Measurements from ENCODE around the gene EHBP1L1. TPM values are rescaled to one million over a fixed set of nuclear protein-coding genes. Genes with fewer than 3 reads are reported as not detected.

Gene EHBP1L1
- total and polyA plus RNA-seq, 8 donors = 28.5 to 133 (median 36.0) TPM

DNA sequence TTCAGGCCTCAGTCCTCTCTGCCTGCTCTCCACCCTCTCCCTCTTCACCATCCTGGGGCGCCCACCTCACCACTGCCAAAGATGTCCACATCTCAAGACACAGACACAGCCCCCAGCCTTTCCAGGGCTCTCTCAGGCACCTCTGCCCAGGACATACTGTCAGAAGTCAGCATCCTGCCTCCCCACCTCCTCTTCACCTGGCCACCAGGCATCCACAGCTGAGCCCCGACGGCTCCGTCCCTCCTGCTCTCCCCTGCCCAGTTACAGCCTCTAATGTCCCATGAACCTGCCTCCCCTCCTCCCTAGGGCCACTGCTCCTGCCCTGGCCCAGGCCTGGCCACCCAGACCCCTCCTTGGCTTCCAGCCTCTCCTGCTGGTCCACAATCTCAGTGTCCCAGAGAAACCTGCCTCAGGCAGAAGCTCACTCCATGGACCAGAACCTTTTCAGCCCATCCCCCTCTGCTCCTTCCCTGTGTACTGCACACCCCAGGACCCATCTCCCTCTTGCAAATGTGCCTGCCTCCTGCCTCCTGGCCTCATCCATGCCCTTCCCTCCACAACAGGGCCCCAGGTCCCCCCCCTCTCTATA lies 20.9 kb upstream of the EHBP1L1 start:
- peak overlapping the region in 1 of 2 donors; percentile 13 for H3K27ac ChIP-seq
- no peak for ATAC-seq
- H3K4me1 ChIP-seq = peaks cover 25 to 86% of the 10 kb centered on the region in 2 donors
- TF ChIP-seq, protein P1, sequence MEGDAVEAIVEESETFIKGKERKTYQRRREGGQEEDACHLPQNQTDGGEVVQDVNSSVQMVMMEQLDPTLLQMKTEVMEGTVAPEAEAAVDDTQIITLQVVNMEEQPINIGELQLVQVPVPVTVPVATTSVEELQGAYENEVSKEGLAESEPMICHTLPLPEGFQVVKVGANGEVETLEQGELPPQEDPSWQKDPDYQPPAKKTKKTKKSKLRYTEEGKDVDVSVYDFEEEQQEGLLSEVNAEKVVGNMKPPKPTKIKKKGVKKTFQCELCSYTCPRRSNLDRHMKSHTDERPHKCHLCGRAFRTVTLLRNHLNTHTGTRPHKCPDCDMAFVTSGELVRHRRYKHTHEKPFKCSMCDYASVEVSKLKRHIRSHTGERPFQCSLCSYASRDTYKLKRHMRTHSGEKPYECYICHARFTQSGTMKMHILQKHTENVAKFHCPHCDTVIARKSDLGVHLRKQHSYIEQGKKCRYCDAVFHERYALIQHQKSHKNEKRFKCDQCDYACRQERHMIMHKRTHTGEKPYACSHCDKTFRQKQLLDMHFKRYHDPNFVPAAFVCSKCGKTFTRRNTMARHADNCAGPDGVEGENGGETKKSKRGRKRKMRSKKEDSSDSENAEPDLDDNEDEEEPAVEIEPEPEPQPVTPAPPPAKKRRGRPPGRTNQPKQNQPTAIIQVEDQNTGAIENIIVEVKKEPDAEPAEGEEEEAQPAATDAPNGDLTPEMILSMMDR (IDR thresholded peaks at IDR 0.05) = no peak
- intact Hi-C loops (cut with DNase I) = no loop called here
- no peaks in the 10 kb centered on the region for H3K36me3 ChIP-seq
- H3K4me3 ChIP-seq = no peak overlapping the region
- H3K27me3 ChIP-seq = peaks cover 0 to 29% of the 10 kb centered on the region in 2 donors
- H3K9me3 ChIP-seq = no peaks in the 10 kb centered on the region
- no peak for DNase-seq

DNA sequence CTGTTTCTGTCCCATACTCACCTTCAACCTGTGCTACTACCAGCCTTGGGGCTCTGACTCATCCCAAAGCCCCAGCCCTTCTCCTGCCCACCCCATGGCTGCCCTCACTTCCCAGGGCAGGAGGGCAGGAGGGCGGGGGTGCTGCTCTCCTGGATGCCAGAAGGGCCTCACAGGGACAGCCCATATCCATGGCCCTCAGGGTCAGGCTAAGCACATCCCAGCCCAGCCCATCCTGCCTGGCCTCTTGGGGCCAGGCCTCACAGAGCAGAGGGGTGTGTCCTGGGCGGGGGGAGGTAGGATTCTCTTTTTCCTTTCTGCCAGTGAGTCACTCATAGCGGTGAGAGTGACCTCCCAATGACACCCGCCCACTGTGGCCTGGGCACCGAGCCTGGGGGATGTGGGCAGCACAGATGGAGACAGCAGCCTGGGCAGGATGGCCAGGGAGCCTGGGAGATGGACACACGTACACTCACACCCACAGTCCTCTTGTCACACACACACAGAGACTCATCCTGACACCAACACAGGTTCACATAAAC lies 20.1 kb upstream of the EHBP1L1 start:
- intact Hi-C loops (cut with DNase I) = no loop called here
- no peaks in the 10 kb centered on the region for H3K36me3 ChIP-seq
- H3K27ac ChIP-seq = peak overlapping the region in 1 of 2 donors; percentile 13
- H3K4me3 ChIP-seq = no peak overlapping the region
- peaks cover 31 to 94% of the 10 kb centered on the region in 2 donors for H3K4me1 ChIP-seq
- peaks cover 0 to 31% of the 10 kb centered on the region in 2 donors for H3K27me3 ChIP-seq
- DNase-seq = peak in 1 of 4 donors; percentile 78
- ATAC-seq = peak; percentile 1
- H3K9me3 ChIP-seq = no peaks in the 10 kb centered on the region
- TF ChIP-seq, protein P1 (IDR thresholded peaks at IDR 0.05) = no peak

DNA sequence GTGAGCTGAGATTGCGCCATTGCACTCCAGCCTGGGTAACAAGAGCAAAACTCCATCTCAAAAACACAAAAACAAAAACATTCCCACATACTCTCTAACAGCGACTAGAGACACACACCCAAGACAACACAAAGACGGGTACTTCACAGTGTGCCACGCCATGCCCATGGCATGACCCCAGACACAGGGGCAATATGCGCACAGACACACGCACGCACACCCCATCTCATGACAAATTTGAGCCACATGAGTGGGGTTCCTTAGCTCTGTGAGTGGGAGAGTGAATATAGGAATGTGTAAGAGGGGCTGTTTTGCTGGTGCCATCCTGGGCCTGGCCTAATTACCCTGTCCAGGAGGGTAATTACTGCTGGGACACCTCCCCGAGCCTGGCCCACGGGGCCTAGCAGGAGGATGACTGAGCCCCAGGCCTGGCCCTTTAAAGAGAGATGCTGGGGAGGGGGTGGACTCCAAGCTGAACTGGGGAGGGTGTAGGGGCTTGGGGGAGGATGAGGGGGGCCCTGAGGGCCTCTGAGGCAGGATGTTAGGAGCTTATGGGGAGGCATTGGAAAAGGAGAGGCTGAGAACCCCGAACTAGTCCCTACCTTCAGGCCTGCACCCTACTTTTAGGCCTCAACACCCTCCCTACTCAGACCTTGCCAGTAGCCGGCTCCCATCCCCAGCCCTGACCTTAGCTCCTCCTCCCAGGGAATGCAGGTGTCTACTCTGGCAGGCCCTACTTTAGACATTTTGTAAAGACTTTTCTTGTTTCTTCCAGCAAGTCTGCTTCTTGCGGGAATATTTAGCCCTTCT lies 19.2 kb upstream of the EHBP1L1 start:
- Histone ChIP-seq H3K27ac (peak overlapping the region; percentile 78 to 90), H3K4me1 (peaks cover 31 to 91% of the 10 kb centered on the region in 2 donors), H3K27me3 (peaks cover 0 to 31% of the 10 kb centered on the region in 2 donors), H3K9me3 (no peaks in the 10 kb centered on the region), H3K4me3 (peak overlapping the region; percentile 49 to 54), H3K36me3 (no peaks in the 10 kb centered on the region)
- intact Hi-C loops (cut with DNase I) = no loop called here
- ATAC-seq (no peak), DNase-seq (no peak)
- TF ChIP-seq, protein P1 (IDR thresholded peaks at IDR 0.05) = no peak

DNA sequence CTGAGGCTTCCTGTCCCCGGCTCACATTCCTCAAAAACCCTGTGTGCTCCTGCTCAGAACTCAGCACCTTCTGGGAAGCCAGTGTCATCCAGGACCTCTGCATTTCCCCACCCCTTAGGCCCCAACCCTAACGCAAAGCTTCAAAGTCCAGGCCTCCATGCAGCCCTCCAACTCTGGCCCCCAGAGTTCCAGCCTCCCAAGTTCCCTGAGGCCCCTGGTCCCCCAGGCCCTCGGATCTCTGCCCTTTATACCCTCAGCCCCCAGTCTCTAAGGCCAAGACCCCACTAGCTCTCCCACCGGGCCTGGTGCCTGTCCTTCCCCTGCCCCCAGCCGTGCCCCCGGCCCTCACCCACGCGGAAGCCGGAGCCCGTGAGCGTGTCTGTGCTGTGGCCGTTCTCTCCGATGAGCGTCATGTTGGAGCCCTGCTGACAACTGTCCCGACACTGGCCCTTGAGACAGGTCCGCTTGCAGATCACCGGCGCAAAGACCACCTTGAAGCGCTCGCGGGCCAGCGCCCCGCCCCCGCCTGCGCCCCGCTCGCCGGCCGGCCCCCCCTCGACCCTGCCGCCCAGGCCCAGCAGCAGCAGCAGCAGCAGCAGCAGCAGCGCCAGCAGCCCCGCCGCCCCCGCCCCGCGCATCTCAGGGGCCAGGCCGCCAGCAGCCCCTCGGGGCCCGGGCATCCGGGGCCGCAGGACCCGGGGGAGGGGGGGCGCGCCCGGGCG lies 18.4 kb upstream of the EHBP1L1 start:
- TF ChIP-seq, protein P1 (IDR thresholded peaks at IDR 0.05) = no peak
- H3K4me3 ChIP-seq = peak overlapping the region; percentile 49 to 54
- no peak for DNase-seq
- H3K27me3 ChIP-seq = peaks cover 0 to 31% of the 10 kb centered on the region in 2 donors
- H3K27ac ChIP-seq = peak overlapping the region; percentile 78 to 90
- H3K9me3 ChIP-seq = no peaks in the 10 kb centered on the region
- peaks cover 31 to 83% of the 10 kb centered on the region in 2 donors for H3K4me1 ChIP-seq
- intact Hi-C loops (cut with DNase I) = no loop called here
- H3K36me3 ChIP-seq = no peaks in the 10 kb centered on the region
- no peak for ATAC-seq
